DMS53 (cell line): ENCODE results near the gene TNIK.
"Not testable (repeated sequence)": the region's sequence is repeated elsewhere in the genome, so short reads cannot be mapped to it uniquely, and the experiment has no call there.

Source experiments
- DNase-seq: peaks from one replicate; lab custom pipeline; 2025; lab: John Stamatoyannopoulos, UW

Gene TNIK

GRCh38 chr3:171445620-171446204 lies 14.5 kb downstream of the TNIK start:
- no peak for DNase-seq

- no peak for DNase-seq
Measured at GRCh38 chr3:171444001-171444690, 16.1 kb downstream of the TNIK start.

GRCh38 chr3:171443211-171443957 lies 16.8 kb downstream of the TNIK start:
- DNase-seq: no peak

- no peak for DNase-seq
Measured at GRCh38 chr3:171442184-171442583, 18.0 kb downstream of the TNIK start.

- no peak for DNase-seq
Measured at GRCh38 chr3:171441381-171441780, 18.8 kb downstream of the TNIK start.

GRCh38 chr3:171439996-171440395 lies 20.2 kb downstream of the TNIK start:
- DNase-seq: no peak

- no peak for DNase-seq
Measured at GRCh38 chr3:171437115-171437756, 23.0 kb downstream of the TNIK start.

GRCh38 chr3:171436380-171436779 lies 23.8 kb downstream of the TNIK start:
- no peak for DNase-seq

GRCh38 chr3:171435757-171436156 lies 24.4 kb downstream of the TNIK start:
- DNase-seq: no peak

- DNase-seq: no peak
Measured at GRCh38 chr3:171435143-171435542, 25.1 kb downstream of the TNIK start.

GRCh38 chr3:171432548-171432947 lies 27.7 kb downstream of the TNIK start:
- no peak for DNase-seq

- no peak for DNase-seq
Measured at GRCh38 chr3:171431550-171431949, 28.7 kb downstream of the TNIK start.

GRCh38 chr3:171430530-171430929 lies 29.7 kb downstream of the TNIK start:
- no peak for DNase-seq

- no peak for DNase-seq
Measured at GRCh38 chr3:171429635-171430034, 30.6 kb downstream of the TNIK start.

GRCh38 chr3:171428892-171429291 lies 31.3 kb downstream of the TNIK start:
- no peak for DNase-seq

GRCh38 chr3:171428321-171428787 lies 31.9 kb downstream of the TNIK start:
- no peak for DNase-seq

- no peak for DNase-seq
Measured at GRCh38 chr3:171427771-171428320, 32.4 kb downstream of the TNIK start.

GRCh38 chr3:171424063-171424462 lies 36.1 kb downstream of the TNIK start:
- not testable (repeated sequence) for DNase-seq

GRCh38 chr3:171422855-171423254 lies 37.4 kb downstream of the TNIK start:
- DNase-seq: not testable (repeated sequence)

- DNase-seq: no peak
Measured at GRCh38 chr3:171420667-171421066, 39.5 kb downstream of the TNIK start.

GRCh38 chr3:171419457-171419856 lies 40.7 kb downstream of the TNIK start:
- DNase-seq: no peak

- DNase-seq: no peak
Measured at GRCh38 chr3:171417813-171418212, 42.4 kb downstream of the TNIK start.
